ENCODE measurements around the gene CAMTA1.

Gene CAMTA1

GRCh38 chr1:7482077-7482476, 696.8 kb downstream of the CAMTA1 start:
- Histone ChIP-seq H3K27me3 (replicated peaks; ENCODE audit: insufficient read depth, low read length) (peaks cover 85% of the 10 kb centered on the region), H3K9me2 (replicated peaks; ENCODE audit: insufficient read depth, low read length) (no peaks in the 10 kb centered on the region), H3K79me2 (ENCODE audit: low read length) (no peaks in the 10 kb centered on the region), H3K4me3 (ENCODE audit: low read length) (no peak overlapping the region), H3K27ac (ENCODE audit: low read length) (no peak overlapping the region), H3K9ac (ENCODE audit: low read length) (no peak overlapping the region), H3K36me3 (replicated peaks; ENCODE audit: insufficient read depth, low read length) (no peaks in the 10 kb centered on the region), H3K4me2 (ENCODE audit: low read depth, low read length) (no peak overlapping the region), H4K20me1 (ENCODE audit: insufficient read depth, low read length) (no peaks in the 10 kb centered on the region), H3K4me1 (ENCODE audit: low read length) (no peaks in the 10 kb centered on the region), H3K9me3 (replicated peaks; ENCODE audit: insufficient read depth, low read length) (no peaks in the 10 kb centered on the region), H3F3A (ENCODE audit: insufficient read depth, low read length) (no peaks in the 10 kb centered on the region), H2AFZ (ENCODE audit: low read length) (no peak overlapping the region)
- TF ChIP-seq EZH2phosphoT487 (IDR thresholded peaks at IDR 0.05; ENCODE audit: low read length) (no peak), CTCF (IDR thresholded peaks at IDR 0.05; ENCODE audit: low read length) (no peak), EZH2 (optimal IDR thresholded peaks at IDR 0.05; ENCODE audit: low read depth, low read length) (no peak)
- DNase-seq, result no peak

GRCh38 chr1:7482772-7483495, 697.7 kb downstream of the CAMTA1 start:
- H3K4me1 ChIP-seq (ENCODE audit: low read length), result no peaks in the 10 kb centered on the region
- no peak for TF ChIP-seq CTCF (IDR thresholded peaks at IDR 0.05; ENCODE audit: low read length)
- no peak for TF ChIP-seq EZH2phosphoT487 (IDR thresholded peaks at IDR 0.05; ENCODE audit: low read length)
- no peak for TF ChIP-seq EZH2 (optimal IDR thresholded peaks at IDR 0.05; ENCODE audit: low read depth, low read length)
- H3K9me3 ChIP-seq (replicated peaks; ENCODE audit: insufficient read depth, low read length), result no peaks in the 10 kb centered on the region
- no peak overlapping the region for H3K4me2 ChIP-seq (ENCODE audit: low read depth, low read length)
- no peak overlapping the region for H3K27ac ChIP-seq (ENCODE audit: low read length)
- H3K79me2 ChIP-seq (ENCODE audit: low read length), result no peaks in the 10 kb centered on the region
- no peaks in the 10 kb centered on the region for H3K36me3 ChIP-seq (replicated peaks; ENCODE audit: insufficient read depth, low read length)
- H3K9me2 ChIP-seq (replicated peaks; ENCODE audit: insufficient read depth, low read length), result no peaks in the 10 kb centered on the region
- H2AFZ ChIP-seq (ENCODE audit: low read length), result no peak overlapping the region
- H3K9ac ChIP-seq (ENCODE audit: low read length), result no peak overlapping the region
- no peak for DNase-seq
- H3K27me3 ChIP-seq (replicated peaks; ENCODE audit: insufficient read depth, low read length), result peaks cover 85% of the 10 kb centered on the region
- H3K4me3 ChIP-seq (ENCODE audit: low read length), result no peak overlapping the region
- H3F3A ChIP-seq (ENCODE audit: insufficient read depth, low read length), result no peaks in the 10 kb centered on the region
- H4K20me1 ChIP-seq (ENCODE audit: insufficient read depth, low read length), result no peaks in the 10 kb centered on the region

DNA sequence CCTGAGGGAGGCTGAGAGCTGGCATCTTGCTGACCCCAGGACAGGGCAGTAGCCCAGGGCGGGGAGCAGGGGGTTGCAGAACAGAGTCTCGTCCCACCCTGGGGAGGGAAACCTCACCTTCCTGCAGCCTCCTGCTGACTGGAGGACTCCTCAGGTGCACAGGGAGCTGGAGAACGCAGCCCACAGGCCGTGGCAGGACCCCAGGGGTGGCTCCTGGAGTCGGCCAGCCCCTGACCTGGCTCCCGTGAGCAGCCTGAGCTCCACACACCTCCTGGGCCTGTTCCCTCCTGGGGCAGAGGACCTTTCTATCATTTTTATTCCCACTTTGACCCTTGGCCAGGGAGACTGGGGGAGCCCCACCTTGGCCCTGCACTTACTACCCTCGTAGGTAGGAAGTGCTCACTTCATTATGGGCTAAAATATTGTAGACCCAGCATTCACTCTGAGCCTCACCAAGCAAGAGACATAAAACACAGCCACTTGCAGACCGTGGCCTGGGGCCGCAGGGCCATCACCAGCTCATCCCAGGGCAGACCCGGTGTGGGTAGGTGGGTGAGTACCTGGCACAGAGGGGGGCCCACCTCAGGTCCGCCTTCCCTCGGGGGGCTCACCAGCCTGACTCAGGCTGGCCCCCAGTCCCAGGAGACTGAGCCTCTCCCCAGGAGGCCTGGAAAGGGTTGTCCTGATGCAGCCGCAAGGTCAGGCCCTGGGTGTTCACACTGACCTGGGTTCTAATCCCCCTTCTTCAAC, 698.6 kb downstream of the CAMTA1 start:
- Histone ChIP-seq H3K79me2 (ENCODE audit: low read length) (no peaks in the 10 kb centered on the region), H3K4me2 (ENCODE audit: low read depth, low read length) (no peak overlapping the region), H3F3A (ENCODE audit: insufficient read depth, low read length) (no peaks in the 10 kb centered on the region), H3K27me3 (replicated peaks; ENCODE audit: insufficient read depth, low read length) (peaks cover 84% of the 10 kb centered on the region), H3K27ac (ENCODE audit: low read length) (no peak overlapping the region), H3K4me1 (ENCODE audit: low read length) (no peaks in the 10 kb centered on the region), H3K9ac (ENCODE audit: low read length) (no peak overlapping the region), H4K20me1 (ENCODE audit: insufficient read depth, low read length) (no peaks in the 10 kb centered on the region), H3K4me3 (ENCODE audit: low read length) (no peak overlapping the region), H3K9me3 (replicated peaks; ENCODE audit: insufficient read depth, low read length) (no peaks in the 10 kb centered on the region), H3K36me3 (replicated peaks; ENCODE audit: insufficient read depth, low read length) (no peaks in the 10 kb centered on the region), H2AFZ (ENCODE audit: low read length) (no peak overlapping the region), H3K9me2 (replicated peaks; ENCODE audit: insufficient read depth, low read length) (no peaks in the 10 kb centered on the region)
- TF ChIP-seq EZH2phosphoT487 (IDR thresholded peaks at IDR 0.05; ENCODE audit: low read length) (no peak), EZH2 (optimal IDR thresholded peaks at IDR 0.05; ENCODE audit: low read depth, low read length) (no peak), CTCF (IDR thresholded peaks at IDR 0.05; ENCODE audit: low read length) (no peak)
- no peak for DNase-seq
